ENCODE data around the gene P2RX5.

The P2RX5 gene

DNA sequence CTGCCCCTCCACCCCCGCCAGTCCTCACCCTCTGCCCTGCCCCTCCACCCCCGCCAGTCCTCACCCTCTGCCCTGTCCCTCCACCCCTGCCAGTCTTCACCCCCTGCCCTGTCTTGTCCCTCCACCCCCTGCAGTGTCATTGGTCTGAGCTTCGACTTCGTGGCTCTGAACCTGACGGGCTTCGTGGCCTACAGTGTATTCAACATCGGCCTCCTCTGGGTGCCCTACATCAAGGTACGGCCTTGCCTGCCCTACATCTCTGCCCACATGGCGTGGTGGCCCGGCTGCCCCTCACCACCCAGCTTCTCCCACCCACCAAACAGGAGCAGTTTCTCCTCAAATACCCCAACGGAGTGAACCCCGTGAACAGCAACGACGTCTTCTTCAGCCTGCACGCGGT, 39.6 kb downstream of the P2RX5 start:
- no peak for DNase-seq

DNA sequence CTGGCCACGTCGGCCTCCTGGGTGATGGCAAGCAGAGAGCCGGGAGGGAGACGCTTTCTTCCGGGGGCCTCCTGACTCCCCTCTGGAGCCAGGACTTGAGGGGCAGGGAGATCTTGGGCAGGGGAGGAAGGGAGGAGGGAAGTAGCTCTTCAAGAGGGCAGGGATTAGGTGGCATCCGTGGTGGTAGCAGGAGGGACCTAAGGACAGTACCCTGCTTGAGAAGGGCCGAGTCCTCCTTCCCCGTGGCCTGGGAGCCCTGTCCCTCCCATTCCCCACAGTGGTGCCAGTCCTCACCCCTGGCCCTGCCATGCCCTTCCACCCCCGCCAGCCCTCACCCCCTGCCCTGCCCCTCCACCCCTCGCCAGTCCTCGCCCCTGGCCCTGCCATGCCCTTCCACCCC, 40.2 kb downstream of the P2RX5 start:
- no peak for DNase-seq

DNA sequence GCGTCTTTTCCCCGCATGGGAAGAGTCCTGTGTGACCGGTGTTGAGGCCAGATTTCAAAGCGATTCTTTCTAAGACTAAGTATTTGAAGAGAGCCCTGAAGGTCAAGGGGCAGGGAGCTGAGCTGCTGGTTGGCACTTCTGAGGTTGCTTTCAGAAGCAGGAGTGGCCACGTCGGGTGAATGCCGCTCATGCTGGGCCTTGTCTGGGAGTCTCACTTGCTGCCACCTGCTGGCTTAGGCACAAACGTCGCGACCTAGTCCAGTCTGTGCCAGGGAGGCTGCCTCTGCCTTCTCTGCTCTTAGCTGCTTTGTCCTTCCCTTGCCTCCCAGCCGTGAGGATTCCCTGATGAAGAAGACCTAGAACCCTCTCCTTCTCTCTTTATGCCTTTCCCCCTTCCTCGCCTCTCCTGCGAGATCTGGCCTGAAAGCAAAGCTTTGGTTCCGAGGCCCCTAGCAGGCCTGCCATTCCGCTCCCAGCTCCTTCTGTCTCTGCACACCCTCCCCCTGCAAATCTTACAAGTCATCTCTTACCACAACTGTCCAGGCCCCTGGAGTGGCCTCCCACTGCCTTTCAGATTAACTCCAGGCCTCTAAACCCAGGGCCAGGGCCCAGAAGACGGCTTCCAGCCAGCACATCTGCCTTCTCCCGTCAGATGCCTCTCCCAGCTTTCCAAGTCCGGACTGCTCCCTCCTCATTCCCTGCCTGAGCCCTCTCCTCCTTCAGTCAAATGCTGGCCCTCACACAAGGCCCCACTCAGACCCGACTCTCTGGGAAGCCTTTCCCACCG, 48.0 kb downstream of the P2RX5 start:
- peak; percentile 60 to 71 for DNase-seq

DNA sequence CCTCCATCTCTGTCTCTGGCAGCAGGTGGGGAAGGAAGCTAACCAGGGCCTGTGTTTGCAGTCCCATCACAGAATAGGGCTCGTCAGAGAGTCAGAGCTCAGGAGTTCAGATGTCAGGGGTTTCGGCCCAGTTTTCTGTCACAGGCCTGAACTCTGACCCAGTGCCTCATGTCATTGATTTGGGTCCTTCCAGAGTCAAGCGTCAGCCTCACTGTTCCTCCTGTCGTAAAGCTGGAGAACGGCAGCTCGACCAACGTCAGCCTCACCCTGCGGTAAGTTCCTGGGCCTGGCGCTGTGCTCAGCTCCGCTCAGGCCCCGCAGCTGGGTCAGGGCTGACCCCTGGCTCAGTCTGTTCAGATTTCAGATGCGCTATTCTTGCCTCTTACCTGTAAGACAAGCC, 48.7 kb downstream of the P2RX5 start:
- DNase-seq, result no peak

- no peak for DNase-seq
These were observed 50.6 kb downstream of the P2RX5 start for GRCh38 chr17:3645310-3645709.

DNA sequence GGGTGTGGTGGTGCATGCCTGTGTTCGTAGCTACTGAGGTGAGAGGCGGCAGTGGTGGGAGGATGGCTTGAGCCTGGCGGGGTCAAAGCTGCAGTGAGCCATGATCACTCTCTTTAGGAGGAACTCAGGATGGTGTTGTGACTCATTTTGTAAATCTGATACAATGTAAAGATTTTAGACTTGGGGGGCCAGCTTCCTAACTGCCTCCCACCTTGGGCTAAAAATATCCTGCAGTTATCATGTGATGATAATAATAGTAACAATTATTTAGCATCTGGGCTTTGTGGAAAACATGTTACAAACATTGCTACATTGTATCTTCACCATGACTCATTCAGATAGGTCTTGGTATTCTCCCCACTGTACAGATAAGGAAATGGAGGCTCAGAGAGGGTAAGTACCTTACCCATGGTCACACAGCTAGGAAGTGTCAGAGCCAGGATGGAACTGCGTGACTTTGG, 52.0 kb downstream of the P2RX5 start:
- no peak for DNase-seq

DNA sequence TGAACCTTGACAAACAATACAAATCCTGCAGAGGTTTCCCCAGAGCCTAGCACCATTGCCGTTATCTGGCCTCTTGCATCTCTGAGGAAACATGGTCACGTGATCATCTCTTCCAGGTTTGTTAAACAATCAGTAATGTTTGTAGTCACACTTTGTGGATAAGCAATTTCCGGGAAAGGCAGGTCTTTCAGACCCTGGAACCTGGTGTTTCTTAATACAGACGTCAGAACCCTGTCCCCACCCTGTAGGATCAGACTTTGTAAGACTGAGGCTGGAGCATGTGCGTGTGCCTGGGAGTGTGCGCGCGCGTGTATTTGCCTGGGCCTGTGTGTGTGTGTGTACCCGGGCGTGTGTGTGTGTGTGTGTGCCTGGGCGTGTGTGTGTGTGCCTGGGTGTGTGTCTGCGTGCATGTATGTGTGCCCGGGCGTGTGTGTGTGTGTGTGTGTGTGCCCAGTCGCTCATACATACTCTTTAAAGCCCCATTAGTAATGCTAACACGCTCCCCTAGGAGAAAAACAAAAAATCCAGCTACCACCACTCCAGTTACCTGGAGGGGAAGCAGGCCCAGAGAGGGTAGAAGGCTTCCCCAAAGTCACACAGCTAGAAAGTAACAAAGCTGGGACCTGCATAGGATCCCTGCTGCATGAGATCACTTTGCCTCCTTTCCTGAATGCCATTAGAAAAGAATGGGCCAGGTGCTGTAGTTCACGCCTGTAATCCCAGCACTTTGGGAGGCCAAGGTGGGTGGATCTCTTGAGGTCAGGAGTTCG, 54.1 kb downstream of the P2RX5 start:
- no peak for DNase-seq

DNA sequence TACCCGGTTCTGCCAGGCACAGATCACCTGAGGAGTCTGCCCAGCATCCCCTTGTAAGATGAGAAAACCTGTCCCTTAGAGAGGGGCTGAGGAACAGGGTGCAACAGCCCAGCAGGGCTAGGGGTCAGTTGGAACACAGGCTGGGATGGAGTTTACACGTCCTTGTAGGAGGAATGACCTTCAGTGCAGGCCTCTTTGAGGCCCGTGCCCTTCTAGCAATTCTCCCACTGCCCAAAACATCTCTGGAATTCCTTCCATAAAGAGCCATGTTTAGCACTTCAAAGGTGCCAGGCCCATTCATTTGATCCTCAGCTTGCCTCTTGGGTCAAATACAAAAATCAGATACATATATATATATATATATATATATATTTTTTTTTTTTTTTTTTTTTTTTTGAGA, 54.9 kb downstream of the P2RX5 start:
- DNase-seq, result no peak

GRCh38 chr17:3639981-3640596, 55.9 kb downstream of the P2RX5 start:
- DNase-seq, result no peak

DNA sequence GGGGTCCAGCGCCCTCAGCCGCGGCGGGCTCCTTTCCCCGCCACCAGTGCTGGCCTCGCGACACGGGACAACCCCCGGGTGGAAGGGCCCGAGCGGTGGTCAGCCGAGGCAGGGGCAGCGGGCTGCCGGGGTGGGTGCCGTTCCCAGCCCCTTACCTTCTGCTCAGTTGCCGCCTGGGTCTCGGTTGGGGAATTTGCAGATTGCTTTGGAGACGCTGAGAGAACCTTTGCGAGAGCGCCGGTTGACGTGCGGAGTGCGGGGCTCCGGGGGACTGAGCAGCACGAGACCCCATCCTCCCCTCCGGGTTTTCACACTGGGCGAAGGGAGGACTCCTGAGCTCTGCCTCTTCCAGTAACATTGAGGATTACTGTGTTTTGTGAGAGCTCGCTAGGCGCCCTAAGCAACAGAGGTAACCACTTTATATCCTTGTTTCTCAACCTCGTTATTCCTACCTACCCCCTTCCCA, 59.0 kb downstream of the P2RX5 start:
- peak in 1 of 2 experiments; percentile 18 for DNase-seq

DNA sequence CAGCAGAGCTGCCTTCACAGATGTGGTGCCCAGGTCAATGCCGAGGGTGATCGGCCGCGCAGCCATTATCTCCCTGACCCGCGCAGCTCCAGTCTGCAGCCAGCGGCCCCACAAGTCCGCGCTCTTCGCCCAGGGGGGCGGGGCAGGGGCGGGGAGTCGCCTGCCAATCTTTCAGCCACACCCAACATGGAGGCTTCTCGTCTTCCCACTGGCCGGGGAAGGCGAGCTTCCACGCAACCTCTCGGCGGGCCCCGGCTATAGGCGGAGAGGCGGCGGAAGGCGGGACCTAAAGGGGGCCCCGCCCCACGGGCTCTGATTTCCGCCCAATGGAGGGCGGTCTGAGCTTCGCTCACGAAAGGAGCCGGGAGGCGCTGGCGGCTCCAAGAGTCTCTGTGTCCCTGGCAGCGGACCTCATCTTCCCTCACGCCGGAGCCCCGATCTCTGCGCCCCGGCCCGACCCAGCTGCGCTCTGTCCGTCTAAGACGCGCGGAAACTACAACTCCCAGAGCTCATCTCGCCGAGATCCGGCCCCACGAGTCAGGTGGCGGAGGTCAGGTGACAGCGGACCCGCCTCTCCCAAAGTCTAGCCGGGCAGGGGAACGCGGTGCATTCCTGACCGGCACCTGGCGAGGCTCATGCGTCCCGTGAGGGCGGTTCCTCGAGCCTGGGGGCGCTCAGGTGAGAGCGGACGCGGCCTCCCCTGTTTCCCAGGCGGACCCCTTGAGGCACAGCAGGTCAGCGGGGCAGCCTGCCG, 59.6 kb downstream of the P2RX5 start, which contains the start of the genes CTNS and SHPK:
CTNS (plus strand) TSS at position 607 of the 754 bp plus-strand sequence. CDS start 3,447 bp downstream, outside the sequence.
SHPK (minus strand) TSS at position 97 of the 754 bp plus-strand sequence; CDS start at position 66, 31 bp downstream.
- DNase-seq, result peak; percentile 96 to 98

DNA sequence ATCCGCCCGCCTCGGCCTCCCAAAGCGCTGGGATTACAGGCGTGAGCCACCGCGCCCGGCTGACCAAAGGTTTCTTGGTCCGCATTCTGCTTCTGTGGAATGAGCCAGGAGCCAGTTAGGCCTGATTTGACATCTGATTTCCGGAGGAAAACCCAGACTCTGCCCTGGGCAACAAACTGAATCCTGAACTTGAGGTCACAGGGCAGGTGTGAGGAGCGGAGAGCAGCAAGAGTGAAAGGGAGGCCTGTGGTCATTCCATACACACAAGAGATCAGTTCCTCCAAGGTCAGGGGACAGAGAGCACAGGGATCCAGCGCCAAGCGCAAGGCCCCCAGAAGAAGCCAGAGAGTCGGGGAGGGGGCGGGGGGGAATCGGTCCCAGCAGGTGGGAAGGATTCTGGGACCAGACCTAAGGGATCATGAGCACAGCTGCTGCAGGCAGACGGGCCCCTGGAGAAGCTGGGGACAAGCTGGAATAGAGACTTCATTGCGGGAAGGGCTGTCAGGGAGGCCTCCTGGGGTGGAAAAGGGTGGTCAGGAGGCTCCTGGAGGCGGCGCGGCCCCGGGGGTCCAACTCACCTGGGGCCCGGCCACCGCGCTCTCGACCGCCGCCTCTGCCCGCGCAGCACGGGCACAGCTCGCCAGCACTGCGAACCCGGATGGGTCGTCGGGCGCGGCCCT, 60.3 kb downstream of the P2RX5 start:
- peak in 1 of 2 experiments; percentile 67 for DNase-seq

DNA sequence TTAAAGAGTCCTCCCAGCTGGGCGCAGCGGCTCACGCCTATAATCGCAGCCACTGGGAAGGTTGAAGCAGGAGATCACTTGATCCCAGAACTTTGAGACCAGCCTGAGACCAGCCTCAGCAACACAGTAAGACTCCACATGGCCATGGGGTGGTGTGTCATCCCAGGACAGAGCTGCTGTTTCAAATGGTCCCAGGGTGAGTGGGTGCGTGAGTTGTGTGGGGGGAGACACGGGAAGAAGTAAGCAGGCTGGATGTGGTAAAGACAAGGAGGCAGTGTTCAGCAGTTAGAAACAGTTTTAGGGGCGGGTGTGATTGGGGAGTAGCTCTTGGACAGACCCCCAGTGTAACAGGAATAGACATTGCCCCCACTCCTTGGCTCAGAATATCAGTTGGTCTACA, 63.7 kb downstream of the P2RX5 start:
- DNase-seq, result no peak

DNA sequence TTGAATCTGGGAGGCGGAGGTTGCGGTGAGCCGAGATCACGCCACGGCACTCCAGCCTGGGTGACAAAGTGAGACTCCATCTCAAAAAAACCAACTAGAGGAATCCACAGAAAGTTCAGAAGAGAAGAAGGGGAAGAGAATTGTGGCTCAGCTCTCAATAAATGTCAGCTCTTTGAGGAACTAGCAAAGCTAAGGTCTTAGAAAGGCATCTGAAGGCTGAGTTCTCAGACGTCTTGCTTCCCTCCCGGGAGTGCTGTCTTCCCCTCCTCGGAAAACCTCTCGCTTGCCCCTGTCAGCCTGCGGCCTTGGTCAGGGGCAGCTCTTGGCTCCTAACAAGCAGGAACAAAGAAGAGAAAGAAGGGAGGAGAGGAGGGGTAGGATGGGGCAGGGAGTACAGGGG, 65.2 kb downstream of the P2RX5 start:
- no peak for DNase-seq

DNA sequence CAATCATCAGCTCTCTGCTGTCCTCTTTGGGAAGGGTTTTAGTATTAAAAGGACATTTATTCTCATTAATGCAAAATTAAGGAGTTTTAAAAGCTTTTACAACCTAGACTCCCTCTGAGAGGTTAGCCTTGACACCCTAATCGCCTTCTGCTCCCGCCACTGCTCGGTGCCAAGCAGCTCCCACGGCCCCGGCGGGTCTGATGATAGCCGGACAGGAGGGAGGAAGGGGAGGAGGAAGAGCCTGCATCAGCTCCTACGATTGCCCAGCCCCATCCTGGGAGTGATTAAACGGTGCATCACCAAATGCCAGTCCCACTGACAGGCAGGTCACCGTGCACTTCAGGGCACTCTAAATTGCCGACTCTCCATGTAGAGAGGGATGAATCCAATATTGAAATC, 68.2 kb downstream of the P2RX5 start:
- no peak for DNase-seq

GRCh38 chr17:3626831-3627768, 68.9 kb downstream of the P2RX5 start:
- DNase-seq, result no peak
